Stimulated activated CD4-positive, alpha-beta T cell treated with anti-CD3 and anti-CD28 coated beads, Interleukin-1b, Interleukin-23, amount 100 ng/mL, for 24 hours (primary cell): ENCODE data around the gene AFF1.
A peak's percentile ranks its signal among the peaks of the same experiment; 100 is the strongest.
"Not testable (repeated sequence)": the region's sequence is repeated elsewhere in the genome, so short reads cannot be mapped to it uniquely, and the experiment has no call there.

ENCODE experiments used
- DNase-seq, 4 experiments: peaks; one replicate each; pipeline ENCODE4 v3.0.0-alpha.2; 2020; ENCODE audit warnings: low read depth in 4 of 4, low spot score in 1 of 4

The AFF1 gene

DNA sequence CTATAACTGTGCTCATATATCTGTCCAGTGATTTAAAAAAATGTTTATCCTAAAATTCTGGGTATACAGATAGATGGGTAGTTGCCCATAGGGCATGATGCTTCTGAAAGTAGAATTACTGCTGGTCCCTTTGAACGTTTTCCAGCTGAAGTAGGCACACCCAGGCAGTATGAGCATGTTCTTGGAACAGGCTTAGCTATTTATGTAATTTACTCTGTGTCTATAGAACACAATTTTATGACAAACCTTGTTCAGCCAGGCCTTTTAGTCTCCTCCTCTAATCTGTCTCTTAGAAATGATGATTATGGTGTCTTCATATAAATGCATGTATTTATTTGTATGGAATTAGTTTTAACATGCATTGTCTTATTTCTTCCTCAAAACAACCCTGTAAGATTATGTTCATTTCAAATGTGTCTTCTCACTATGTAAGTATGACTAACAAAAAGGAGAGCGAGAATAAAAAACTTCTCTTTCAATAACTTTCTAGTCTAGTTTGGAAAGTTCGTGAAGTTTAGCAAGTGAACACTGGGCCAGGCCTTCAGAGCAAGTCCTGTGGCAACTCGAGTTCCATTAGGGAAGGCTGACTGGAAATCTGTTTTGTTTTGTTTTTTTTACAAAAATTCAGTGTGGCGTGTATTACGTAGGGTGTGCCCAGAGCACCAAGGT lies 142.0 kb downstream of the AFF1 start:
- no peak for DNase-seq

DNA sequence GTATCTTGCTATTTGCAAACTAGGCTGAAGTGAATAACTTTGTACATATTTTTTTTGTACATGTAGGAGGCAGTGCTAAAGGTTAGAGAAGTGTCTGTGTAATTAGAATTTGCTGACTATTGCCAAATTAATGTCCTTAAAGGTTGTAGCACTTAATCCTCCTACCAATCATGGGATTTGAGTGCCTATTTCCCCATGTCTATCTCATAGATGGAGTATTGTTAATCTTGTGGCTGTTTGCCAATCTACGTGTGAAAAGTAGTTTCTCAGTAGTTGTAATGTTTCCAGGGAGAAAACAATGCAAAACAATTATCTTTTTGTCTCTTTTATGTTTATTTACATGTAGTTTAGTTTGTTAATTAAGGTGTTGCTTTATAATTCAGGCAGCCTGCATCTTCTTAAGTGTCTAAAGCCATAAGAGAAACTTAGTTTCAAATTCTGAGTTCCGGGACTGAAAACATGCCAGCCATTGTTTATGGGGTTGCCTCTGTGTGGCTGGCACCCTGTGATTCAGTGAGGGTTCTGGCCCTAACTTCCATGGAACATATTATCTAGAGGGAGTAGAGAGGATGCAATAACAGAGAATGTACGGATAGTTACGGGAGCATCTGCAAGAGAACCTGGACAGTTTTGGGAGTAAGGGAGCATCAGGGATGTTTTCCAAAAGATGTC lies 143.2 kb downstream of the AFF1 start:
- no peak for DNase-seq

DNA sequence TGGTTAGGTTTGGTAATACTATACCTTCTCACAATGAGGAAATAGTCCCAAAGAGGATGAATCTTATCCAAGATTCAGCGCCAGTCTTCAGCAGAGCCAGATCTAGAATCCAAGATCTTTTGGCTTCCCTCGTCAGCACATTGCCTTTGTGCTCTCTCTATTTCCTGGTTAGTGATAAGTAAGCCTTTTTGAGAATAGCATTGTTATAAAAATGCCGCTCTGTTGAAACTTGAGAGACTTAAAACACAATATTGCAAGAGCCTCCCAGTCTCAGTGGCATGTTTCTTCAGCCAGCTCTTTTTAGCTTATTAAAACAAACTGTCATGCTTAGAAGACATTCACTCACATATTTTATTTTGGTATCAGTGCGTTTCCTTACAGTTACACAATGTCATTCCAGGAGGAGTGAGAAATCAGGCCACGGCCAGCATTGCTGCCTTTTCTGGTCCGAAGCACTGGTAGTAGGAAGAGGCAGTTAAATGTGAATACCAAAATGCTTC lies 144.2 kb downstream of the AFF1 start:
- no peak for DNase-seq

DNA sequence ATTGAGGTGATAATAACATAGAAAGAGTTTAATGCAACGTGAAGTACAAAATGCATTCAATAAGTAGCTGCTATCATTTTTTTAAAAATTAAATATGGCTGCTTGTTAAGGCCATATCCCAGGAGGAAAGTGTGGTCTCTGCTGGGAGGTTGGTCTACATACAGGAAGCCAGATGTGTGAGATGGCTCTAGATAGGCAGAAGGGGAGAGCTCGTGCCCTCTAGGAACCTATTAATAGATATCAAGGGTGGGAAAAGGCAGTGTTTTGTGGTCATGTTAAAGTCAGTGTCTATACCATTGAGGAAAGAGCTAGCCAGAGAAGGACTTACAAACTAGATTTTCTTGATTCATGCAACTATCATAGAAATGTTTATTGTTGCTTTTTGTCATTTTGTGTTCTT lies 145.2 kb downstream of the AFF1 start:
- DNase-seq, result no peak

DNA sequence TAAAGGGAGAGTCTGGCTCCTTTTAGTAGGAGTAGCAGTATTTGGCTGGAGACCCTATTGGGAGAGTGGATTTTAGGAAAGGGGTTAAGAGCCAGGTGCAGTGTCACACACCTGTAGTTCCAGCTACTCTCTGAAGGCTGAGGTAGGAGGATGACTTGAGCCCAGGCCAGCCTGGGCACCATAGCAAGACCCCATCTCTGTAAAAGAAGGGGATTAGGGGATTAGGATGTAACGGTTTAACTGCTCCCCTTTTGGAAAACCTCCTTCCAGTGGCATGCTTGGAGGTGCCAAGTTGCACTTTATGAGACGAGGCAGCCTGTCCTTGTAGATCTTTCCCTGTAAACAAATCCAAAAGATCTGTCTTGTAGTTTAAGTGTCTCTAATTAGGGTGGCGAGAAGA lies 145.7 kb downstream of the AFF1 start:
- DNase-seq, result no peak

DNA sequence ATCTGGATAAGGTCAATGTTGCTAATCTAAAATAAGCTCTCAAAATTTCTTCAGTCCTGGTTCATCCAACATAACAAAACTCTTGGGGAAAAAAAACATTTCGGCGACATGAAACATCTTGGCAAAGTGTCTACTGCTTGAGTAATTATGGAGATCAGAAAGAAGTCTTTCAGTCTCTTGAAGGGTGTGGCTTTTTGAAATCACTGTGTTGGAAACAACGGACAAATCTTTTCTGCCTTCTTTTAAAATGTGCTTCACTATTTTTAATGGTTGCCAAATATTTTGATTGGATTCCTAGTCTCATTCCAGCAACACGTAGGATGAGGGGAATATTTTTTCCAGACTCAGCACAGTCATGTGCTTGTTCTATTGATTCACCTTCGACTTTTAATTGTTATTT lies 147.0 kb downstream of the AFF1 start:
- DNase-seq, result no peak

DNA sequence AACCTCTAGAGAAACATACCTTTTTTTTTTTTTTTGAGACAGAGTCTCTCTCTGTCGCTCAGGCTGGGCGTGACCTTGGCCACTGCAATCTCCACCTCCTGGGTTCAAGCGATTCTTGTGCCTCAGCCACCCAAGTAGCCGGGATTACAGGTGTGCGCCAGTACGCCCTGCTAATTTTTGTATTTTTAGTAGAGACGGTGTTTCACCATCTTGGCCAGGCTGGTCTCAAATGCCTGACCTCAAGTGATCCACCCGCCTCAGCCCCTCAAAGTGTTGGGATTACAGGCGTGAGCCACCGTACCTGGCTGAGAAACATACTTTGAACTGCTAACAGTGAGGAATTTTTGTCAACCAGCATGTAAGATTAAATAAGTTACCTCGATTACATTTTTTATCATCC lies 150.9 kb downstream of the AFF1 start:
- DNase-seq, result not testable (repeated sequence)

DNA sequence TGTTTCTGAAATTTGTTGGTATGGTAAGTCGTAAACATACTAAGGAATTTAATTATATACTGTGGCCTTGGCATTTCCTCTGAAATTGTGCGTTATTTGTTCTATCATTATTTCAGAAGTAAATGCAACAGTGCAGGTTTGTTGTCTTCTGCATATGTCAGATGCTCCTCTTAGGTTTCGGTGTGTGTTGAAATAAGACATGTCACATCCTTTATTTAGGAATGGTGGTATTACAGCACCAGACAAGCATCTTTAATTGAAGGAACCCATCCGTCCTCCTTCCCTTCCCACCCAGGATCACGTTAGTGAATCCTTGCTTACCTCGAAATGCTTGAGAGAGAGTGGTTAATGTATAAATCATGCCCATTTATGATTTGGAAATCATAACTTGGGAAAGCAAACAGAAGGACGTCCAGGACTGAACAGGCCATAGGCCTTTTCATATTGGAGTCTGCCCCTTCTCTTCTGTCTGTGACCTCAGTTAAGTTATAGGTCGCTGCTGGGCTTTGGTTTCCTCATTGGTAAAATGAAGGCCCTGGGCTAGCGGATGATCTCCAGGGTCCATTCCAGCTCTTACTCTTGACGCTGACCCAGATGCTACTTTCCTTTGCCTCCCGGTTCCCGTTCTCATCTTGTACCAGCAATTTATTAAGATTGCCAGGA lies 151.5 kb downstream of the AFF1 start:
- DNase-seq, result no peak

DNA sequence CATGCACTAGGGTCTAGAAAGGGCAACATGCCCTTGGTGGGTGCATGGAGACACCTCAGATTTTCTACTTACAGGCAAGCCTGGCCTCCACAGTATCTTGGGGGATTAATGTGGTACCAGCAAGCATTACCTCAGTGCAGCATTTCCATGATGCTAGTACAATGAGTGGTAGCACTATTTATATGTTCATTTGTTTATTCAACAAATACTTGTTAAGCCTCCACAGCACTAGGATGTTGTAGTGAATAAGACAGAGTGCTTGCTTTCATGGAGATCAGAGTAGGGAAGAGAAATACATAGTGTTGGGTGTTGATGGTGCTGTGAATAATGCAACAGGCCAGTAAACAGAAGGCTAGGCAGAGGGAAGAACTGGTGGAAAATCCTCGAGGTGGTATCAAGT lies 152.2 kb downstream of the AFF1 start:
- DNase-seq, result no peak

DNA sequence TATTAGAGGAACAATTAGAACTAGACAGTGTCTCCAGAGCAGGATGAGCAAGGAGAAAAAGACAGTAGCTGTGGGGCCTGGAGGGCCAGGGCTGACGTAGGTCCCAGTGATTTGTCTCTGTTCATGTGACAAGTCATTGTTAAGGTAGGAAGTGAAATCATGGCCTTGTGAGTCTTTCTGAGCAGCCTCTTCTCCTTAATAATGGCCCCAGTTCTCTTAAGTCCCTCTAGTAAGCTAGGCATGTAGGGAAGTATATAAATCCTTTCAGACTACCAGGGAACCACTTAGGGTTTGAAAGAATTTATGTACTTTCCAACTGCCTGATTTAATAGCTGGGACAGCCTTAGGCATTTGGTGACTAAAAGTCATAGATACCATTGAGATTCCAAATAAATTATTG lies 152.6 kb downstream of the AFF1 start:
- no peak for DNase-seq

DNA sequence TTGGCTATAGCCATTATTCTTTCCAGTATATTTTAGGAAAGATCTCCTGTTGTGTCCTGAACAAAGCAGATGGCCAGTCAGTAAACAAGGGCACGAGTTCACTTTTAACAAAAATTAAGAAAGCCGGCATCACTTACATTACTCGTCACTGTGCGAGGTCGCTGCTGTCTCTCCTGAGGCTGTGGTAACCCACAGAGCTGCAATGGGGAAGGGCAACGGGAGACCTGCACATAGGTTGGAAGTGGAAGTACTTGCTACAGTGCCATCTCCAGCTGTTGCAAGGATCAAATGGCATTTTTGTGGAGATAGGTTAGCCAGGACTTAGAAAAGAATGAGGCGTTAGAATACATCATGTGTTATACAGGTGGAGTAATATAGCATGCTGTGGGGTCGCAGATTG lies 153.4 kb downstream of the AFF1 start:
- no peak for DNase-seq

DNA sequence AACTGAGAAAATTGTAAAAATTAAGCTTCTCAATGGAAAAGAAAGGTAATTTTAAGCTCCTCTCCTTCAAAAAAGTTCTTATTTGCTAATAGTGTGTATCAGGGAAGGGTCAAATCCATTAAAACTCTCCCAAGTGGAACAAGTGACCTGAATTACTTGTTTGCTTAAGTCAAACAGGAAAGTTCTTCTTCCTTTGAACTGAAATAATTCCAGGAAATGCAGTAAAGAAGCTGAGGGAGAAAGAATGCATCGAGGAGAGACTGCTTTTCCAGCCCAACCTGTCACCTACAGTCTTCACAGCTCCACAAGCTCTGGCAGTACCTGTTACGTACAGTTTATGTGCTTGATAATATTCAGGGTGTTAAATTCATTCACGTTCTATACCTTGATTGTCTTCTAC lies 154.6 kb downstream of the AFF1 start:
- no peak for DNase-seq

DNA sequence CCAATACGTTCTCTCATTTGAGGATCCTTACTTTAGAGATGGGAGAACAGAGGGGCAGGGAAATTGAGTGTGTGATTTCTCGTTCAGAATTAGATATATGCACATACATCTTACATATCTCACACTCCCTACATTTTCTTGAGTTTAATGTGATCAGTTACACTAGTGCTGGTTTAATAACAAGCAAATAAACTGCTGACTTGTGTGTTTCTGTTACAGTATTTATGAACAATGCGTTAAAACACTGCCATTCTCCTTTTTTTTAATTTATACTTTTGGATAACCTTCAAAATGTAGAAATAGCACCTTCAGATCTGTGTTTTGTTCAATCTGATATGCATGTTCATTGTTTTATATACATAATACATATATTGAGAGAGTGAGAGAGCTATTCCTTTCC lies 155.5 kb downstream of the AFF1 start:
- DNase-seq, result no peak

DNA sequence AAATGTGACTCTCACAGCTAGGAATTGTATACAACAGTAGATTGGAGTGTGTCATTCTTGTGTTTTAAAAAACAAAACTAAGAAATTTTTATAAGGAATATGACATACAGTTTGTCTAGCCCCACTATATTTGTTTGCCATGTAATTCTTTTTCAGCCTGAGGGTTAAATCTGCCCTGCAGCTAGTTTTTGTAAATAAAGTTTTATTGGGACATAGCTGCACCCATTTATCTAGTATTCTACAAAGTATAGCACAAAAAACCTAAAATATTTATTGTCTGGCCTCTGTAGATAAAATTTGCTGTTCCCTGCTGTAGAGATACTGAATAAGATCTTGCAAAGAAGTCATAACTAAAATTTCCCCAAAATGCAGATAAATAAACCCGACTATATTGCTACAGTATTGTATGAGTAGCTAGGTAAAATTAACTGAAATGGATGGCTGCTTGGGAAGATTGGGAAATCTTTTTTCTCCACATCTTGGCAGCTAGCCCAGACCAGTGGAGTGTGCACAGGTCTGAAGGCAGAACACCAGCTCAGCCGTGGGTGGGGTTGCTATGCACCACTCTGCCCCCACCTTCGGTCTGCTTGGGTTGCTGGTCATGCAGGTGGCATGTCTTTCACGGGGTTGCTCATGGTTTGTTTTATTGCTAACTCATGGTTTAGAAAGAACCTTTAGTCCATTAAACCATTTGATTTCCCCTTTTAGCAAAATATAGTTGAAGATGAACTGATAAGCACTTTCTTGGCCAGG lies 157.8 kb downstream of the AFF1 start:
- DNase-seq, result no peak

DNA sequence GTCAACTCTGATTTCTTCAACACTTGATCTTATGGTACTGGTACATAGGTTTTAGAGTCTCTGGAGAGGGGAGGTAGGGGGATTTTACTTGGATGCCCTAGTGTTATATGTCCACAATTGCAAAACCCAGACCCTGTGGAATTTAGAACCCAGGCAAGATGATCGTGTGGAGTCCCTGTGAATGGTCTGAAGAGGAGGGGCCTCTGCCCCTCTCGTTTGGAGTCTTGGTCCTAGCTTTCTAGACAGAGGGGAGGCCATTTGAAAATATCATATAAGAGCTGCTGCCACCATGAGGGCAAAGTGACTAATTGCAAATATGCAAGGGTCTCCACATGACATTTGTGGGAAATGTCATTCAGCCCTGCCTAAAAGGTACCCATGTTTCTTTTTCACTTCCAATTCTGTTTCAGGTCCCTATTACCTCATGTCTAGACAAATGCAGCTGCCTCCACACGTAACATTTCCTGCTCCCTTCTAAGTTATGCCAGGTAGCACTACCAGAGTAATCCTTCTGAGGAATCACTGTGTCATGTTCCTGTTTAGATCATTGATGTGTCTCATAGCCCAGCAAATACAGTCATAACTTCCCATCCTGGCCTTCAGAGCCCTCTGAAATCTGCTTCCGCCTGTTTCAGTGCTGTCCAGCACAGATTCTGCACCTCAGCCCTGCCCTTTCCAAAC lies 158.8 kb downstream of the AFF1 start:
- peak in 1 of 4 experiments; percentile 8 for DNase-seq

DNA sequence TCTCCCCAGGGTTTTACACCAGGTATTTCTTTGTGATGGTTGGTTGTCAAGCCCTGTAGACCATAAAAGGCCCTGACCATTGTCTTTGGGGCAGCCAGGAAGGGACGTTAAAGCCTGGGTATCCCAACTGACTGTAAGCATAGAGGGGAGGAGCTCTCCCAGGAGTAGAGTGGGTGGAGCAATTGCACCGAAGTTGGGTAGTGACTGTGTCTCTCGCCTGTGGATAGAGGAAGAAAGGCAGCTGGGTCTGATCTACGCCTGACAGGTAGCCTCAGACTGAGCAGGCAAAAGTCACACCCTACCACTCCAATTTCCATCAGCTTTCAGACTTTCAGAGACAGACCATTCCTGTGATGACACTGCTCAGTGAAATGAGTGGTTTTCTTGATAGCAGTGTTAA lies 162.3 kb downstream of the AFF1 start:
- no peak for DNase-seq

DNA sequence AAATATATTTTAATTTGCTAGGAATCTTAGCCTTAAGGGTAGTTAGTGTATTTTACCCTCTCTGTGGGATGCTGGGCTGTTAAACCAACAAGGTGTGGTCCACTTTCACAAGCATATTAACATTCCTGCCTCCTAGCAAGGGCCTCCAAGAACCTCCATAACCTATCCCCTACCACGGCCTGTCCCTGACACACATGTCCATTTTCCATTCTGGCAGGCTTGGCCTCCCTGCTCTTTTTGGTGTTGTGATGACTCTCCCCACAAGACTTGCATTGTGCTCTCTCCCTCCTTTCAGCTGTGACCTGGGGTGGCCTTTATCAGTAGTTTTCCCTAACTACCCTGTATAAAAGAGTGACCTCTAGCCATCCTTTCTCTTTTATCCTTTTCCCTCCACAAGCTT lies 165.4 kb downstream of the AFF1 start:
- no peak for DNase-seq

DNA sequence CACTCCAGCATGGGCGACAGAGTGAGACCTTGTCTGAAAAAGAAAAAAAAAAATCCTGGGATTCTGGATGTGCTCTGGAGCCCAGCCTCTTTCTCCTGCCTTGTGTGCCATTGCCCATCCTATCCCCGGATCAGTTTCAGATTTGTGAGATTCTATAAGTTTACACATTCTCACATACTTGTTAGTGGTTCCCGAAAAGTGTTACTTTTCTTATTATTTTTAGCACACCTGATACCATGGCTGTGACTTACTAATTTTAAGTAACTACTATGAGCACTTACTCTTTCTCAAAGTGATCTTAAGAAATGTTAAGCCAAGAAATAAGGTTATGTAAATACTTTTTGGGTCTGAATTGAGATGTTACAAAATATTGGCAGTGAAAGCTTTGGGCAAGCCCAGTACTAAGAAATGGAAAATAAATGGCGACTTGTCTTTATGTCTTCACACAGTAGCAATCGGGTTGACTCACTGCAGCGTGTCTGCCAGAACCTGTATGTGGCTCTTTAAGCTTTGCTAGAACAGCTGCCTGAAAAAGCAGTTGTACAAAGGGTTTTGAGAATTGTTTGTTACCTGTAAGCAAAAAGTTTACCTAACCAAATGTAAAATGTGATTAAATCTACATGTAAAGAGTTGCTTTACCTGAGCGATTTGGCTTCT lies 166.9 kb downstream of the AFF1 start:
- no peak for DNase-seq

DNA sequence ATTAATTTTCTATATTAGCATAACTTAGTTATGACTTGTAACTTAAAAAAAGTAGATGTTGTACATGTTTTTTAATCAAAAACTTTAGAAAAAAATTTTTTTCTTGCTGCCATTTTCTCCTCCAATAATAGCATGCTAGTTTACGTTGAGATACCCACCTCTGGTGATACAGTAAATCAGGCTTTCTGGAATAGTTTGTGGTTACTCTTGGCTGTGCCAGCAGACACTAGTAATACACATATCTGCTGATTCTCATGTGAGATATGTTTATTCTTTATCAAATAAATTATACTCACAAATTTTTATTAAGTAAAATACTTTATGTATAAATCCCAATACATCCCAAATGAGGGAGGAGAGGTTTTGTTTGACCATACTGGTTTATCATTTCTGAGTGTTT lies 168.3 kb downstream of the AFF1 start:
- DNase-seq, result no peak

DNA sequence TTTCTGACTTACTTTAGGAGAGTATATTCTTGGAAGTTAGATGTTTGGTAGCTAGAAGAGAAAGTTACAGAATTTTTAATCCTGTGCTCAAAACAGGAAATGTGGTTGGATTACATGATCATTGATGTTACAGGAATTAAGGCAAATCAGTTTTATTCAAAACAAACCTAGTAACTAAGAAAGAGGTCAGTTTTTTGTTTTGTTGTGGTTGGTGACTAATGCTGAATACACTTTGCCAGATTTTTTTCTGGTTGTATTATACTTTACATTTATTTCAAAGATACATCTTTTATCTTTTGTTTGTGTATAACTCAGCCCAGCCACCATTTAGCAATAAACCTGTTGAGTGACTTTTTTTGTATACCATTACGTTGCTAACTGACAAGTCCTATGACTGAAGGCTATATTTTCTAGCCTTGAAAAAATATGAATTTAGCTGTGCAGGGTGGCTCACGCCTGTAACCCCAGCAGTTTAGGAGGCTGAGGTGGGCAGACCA lies 168.9 kb downstream of the AFF1 start:
- no peak for DNase-seq
